Ectodermal cell (in vitro differentiated cells): ENCODE data around the gene MEPE.
A peak's percentile ranks its signal among the peaks of the same experiment; 100 is the strongest.

ENCODE experiments used
- H3K27ac ChIP-seq: 2 replicates; pipeline ENCODE4 v1.7.0; 2013; ENCODE audit warnings: mild to moderate bottlenecking, low read depth, low read length; ENCODE audit not compliant: insufficient read depth, poor library complexity, severe bottlenecking
- H3K27me3 ChIP-seq: 2 replicates; pipeline ENCODE4 v1.7.0; 2013; ENCODE audit warnings: mild to moderate bottlenecking, low read length; ENCODE audit not compliant: insufficient read depth, control insufficient read depth, poor library complexity, severe bottlenecking
- H3K36me3 ChIP-seq: one replicate; pipeline ENCODE4 v1.7.0; 2013; ENCODE audit warnings: low read length; ENCODE audit not compliant: control insufficient read depth, insufficient read depth
- H3K4me1 ChIP-seq: one replicate; pipeline ENCODE4 v1.7.0; 2013; ENCODE audit warnings: low read length; ENCODE audit not compliant: control insufficient read depth, insufficient read depth
- H3K4me3 ChIP-seq: 2 replicates; pipeline ENCODE4 v1.7.0; 2013; ENCODE audit warnings: low read depth, low read length, control low read depth; ENCODE audit not compliant: insufficient read depth
- H3K9me3 ChIP-seq: 2 replicates; pipeline ENCODE4 v1.7.0; 2013; ENCODE audit warnings: mild to moderate bottlenecking, low read length, moderate library complexity; ENCODE audit not compliant: control insufficient read depth
- WGBS, 2 experiments: methylation state at CpG; one replicate each; pipeline ENCODE4 v1.1.7; 2013; ENCODE audit warnings: missing lambda C conversion rate in 2 of 2; 5-methylcytosine and 5-hydroxymethylcytosine counted together

Gene MEPE

GRCh38 chr4:87811977-87812376 lies 20.8 kb upstream of the MEPE start:
- no peak overlapping the region for H3K27ac ChIP-seq
- no peaks in the 10 kb centered on the region for H3K4me1 ChIP-seq
- H3K4me3 ChIP-seq: no peak overlapping the region
- H3K9me3 ChIP-seq: no peaks in the 10 kb centered on the region
- H3K27me3 ChIP-seq: no peaks in the 10 kb centered on the region
- H3K36me3 ChIP-seq: no peaks in the 10 kb centered on the region
- 90 to 93% methylated on average over 1 of the region's 2 CpGs for WGBS, 2 experiments

GRCh38 chr4:87819281-87819919 lies 13.4 kb upstream of the MEPE start:
- H3K27ac ChIP-seq: peak overlapping the region; percentile 13

GRCh38 chr4:87823200-87823599 lies 9.6 kb upstream of the MEPE start:
- Histone ChIP-seq H3K36me3 (no peaks in the 10 kb centered on the region), H3K9me3 (no peaks in the 10 kb centered on the region), H3K27me3 (no peaks in the 10 kb centered on the region), H3K4me1 (peaks cover 14% of the 10 kb centered on the region), H3K27ac (no peak overlapping the region), H3K4me3 (no peak overlapping the region)
- WGBS, 2 experiments: 85 to 93% methylated on average over 4 of the region's 4 CpGs

More at GRCh38 chr4:87819281-87819919, 13.4 kb upstream of the MEPE start:
- Histone ChIP-seq H3K9me3 (no peaks in the 10 kb centered on the region), H3K36me3 (no peaks in the 10 kb centered on the region), H3K27me3 (no peaks in the 10 kb centered on the region), H3K4me3 (no peak overlapping the region), H3K4me1 (peaks cover 14% of the 10 kb centered on the region)
- 35 to 55% methylated on average over 8 of the region's 8 CpGs for WGBS, 2 experiments

- 83 to 90% methylated on average over 1 of the region's 1 CpG for WGBS, 2 experiments
Measured at GRCh38 chr4:87823724-87824123, 9.0 kb upstream of the MEPE start.

GRCh38 chr4:87824352-87824751 lies 8.4 kb upstream of the MEPE start:
- no peaks in the 10 kb centered on the region for H3K27me3 ChIP-seq
- H3K27ac ChIP-seq: no peak overlapping the region
- no peak overlapping the region for H3K4me3 ChIP-seq
- WGBS, 2 experiments: 88 to 93% methylated on average over 1 of the region's 1 CpG
- no peaks in the 10 kb centered on the region for H3K9me3 ChIP-seq
- H3K36me3 ChIP-seq: no peaks in the 10 kb centered on the region
- peaks cover 9% of the 10 kb centered on the region for H3K4me1 ChIP-seq

More at GRCh38 chr4:87823724-87824123, 9.0 kb upstream of the MEPE start:
- Histone ChIP-seq H3K4me1 (peaks cover 14% of the 10 kb centered on the region), H3K4me3 (no peak overlapping the region), H3K27ac (no peak overlapping the region), H3K36me3 (no peaks in the 10 kb centered on the region), H3K27me3 (no peaks in the 10 kb centered on the region), H3K9me3 (no peaks in the 10 kb centered on the region)

- H3K27me3 ChIP-seq: no peaks in the 10 kb centered on the region
- H3K9me3 ChIP-seq: no peaks in the 10 kb centered on the region
- no peak overlapping the region for H3K4me3 ChIP-seq
- no peak overlapping the region for H3K27ac ChIP-seq
- WGBS, 2 experiments: 83 to 96% methylated on average over 1 of the region's 2 CpGs
- H3K36me3 ChIP-seq: no peaks in the 10 kb centered on the region
- H3K4me1 ChIP-seq: peaks cover 7% of the 10 kb centered on the region
Measured at GRCh38 chr4:87834401-87834800, 1.6 kb downstream of the MEPE start.

GRCh38 chr4:87835197-87835596 lies 2.4 kb downstream of the MEPE start:
- Histone ChIP-seq H3K4me1 (peaks cover 7% of the 10 kb centered on the region), H3K9me3 (no peaks in the 10 kb centered on the region), H3K27me3 (no peaks in the 10 kb centered on the region), H3K4me3 (no peak overlapping the region), H3K36me3 (no peaks in the 10 kb centered on the region), H3K27ac (no peak overlapping the region)
- WGBS, 2 experiments: 93 to 100% methylated on average over 2 of the region's 2 CpGs

GRCh38 chr4:87835743-87836142 lies 3.0 kb downstream of the MEPE start:
- Histone ChIP-seq H3K4me3 (no peak overlapping the region), H3K27ac (no peak overlapping the region), H3K4me1 (peaks cover 7% of the 10 kb centered on the region), H3K27me3 (no peaks in the 10 kb centered on the region), H3K36me3 (no peaks in the 10 kb centered on the region), H3K9me3 (no peaks in the 10 kb centered on the region)
- 89 to 93% methylated on average over 2 of the region's 2 CpGs for WGBS, 2 experiments

- H3K4me1 ChIP-seq: peaks cover 7% of the 10 kb centered on the region
- H3K9me3 ChIP-seq: no peaks in the 10 kb centered on the region
- H3K27ac ChIP-seq: no peak overlapping the region
- 91 to 92% methylated on average over 6 of the region's 6 CpGs for WGBS, 2 experiments
- H3K4me3 ChIP-seq: no peak overlapping the region
- no peaks in the 10 kb centered on the region for H3K27me3 ChIP-seq
- no peaks in the 10 kb centered on the region for H3K36me3 ChIP-seq
Measured at GRCh38 chr4:87838205-87838604, 5.4 kb downstream of the MEPE start.

GRCh38 chr4:87838890-87839591 lies 6.3 kb downstream of the MEPE start:
- no peaks in the 10 kb centered on the region for H3K9me3 ChIP-seq
- H3K27ac ChIP-seq: no peak overlapping the region
- H3K4me1 ChIP-seq: peaks cover 7% of the 10 kb centered on the region
- H3K36me3 ChIP-seq: no peaks in the 10 kb centered on the region
- 28 to 42% methylated on average over 4 to 7 of the region's 7 CpGs for WGBS, 2 experiments
- H3K4me3 ChIP-seq: no peak overlapping the region
- H3K27me3 ChIP-seq: no peaks in the 10 kb centered on the region
